ENCODE measurements around the gene ID3. TPM values are rescaled to one million over a fixed set of nuclear protein-coding genes. Genes with fewer than 3 reads are reported as not detected.

ID3 gene
- total and polyA plus RNA-seq, 9 of the 15 experiments (the other 6 are each of a cell fraction or from before 2014, with no cell fraction given), result 6.8 to 59.8 (median 23.5) TPM

GRCh38 chr1:23539698-23540266, 19.5 kb downstream of the ID3 start (continued):
- TF ChIP-seq TGIF2 (CRISPR knock-in tag; IDR thresholded peaks at IDR 0.05) (no peak), CBFA2T3 (IDR thresholded peaks at IDR 0.05) (peak; percentile 40; the same call in 1 of the 2 replicates), CC2D1A (IDR thresholded peaks at IDR 0.05) (peak; percentile 96), UBTF (IDR thresholded peaks at IDR 0.05; ENCODE audit: borderline replicate concordance in 1 of 2, low read depth in 2 of 2, low read length in 2 of 2) (peak in 1 of 2 experiments; percentile 89; a peak in 2 of 4 replicates), FUS (optimal IDR thresholded peaks at IDR 0.05; ENCODE audit: low read depth, low read length) (no peak), ZNF384 (IDR thresholded peaks at IDR 0.05; ENCODE audit: low read depth, low read length) (peak; percentile 51; the same call in 1 of the 2 replicates), CHD2 (IDR thresholded peaks at IDR 0.05; ENCODE audit: low read depth, low read length) (0 out of 2 replicates have a peak, but pooled peaks have one; percentile 30), DPF2 (IDR thresholded peaks at IDR 0.05) (peak; percentile 81), FOXA3 (CRISPR knock-in tag; conservative IDR thresholded peaks at IDR 0.05 in 1 of 2, IDR thresholded peaks at IDR 0.05 in 1 of 2) (no peak), HDAC3 (IDR thresholded peaks at IDR 0.05; ENCODE audit: borderline replicate concordance, partially characterized antibody) (peak; percentile 30), BRF2 (IDR thresholded peaks at IDR 0.05; ENCODE audit: borderline replicate concordance, insufficient read depth, insufficient read length) (no peak), MEF2A (IDR thresholded peaks at IDR 0.05; ENCODE audit: control insufficient read depth, low read depth, low read length) (0 out of 2 replicates have a peak, but pooled peaks have one; percentile 38), TEAD4 (IDR thresholded peaks at IDR 0.05; ENCODE audit: low read length) (peak; percentile 47), TEAD4 (CRISPR knock-in tag; IDR thresholded peaks at IDR 0.05; ENCODE audit: borderline replicate concordance) (no peak), TCF7 (IDR thresholded peaks at IDR 0.05; ENCODE audit: borderline replicate concordance) (peak; percentile 56; the same call in 1 of the 2 replicates), SMARCB1 (IDR thresholded peaks at IDR 0.05; ENCODE audit: insufficient read length, low read depth) (no peak), GABPA (tag; conservative IDR thresholded peaks at IDR 0.05; ENCODE audit: low read depth) (0 out of 2 replicates have a peak, but pooled peaks have one; percentile 33), MCM7 (IDR thresholded peaks at IDR 0.05) (no peak), ZNF639 (CRISPR knock-in tag; conservative IDR thresholded peaks at IDR 0.05 in 1 of 2, IDR thresholded peaks at IDR 0.05 in 1 of 2) (0 out of 4 replicates have a peak, but pooled peaks of 1 of the 2 experiments have one; percentile 48), FOS (IDR thresholded peaks at IDR 0.05; ENCODE audit: extremely low read depth, insufficient read length) (no peak), GATA2 (CRISPR knock-in tag; IDR thresholded peaks at IDR 0.05) (peak; percentile 100), TCF3 (CRISPR knock-in tag; IDR thresholded peaks at IDR 0.05) (no peak), CBX3 (IDR thresholded peaks at IDR 0.05; ENCODE audit: borderline replicate concordance in 1 of 2, low read length in 2 of 2) (peak in 1 of 2 experiments; percentile 92; a peak in 2 of 3 replicates), EP300 (IDR thresholded peaks at IDR 0.05; ENCODE audit: low read length) (peak; percentile 77)
